ENCODE results near the gene TBC1D28. TPM values are rescaled to one million over a fixed set of nuclear protein-coding genes. Genes with fewer than 3 reads are reported as not detected.

Gene TBC1D28
- not detected in 2 replicates for total RNA-seq (ENCODE audit: low replicate concordance)

DNA sequence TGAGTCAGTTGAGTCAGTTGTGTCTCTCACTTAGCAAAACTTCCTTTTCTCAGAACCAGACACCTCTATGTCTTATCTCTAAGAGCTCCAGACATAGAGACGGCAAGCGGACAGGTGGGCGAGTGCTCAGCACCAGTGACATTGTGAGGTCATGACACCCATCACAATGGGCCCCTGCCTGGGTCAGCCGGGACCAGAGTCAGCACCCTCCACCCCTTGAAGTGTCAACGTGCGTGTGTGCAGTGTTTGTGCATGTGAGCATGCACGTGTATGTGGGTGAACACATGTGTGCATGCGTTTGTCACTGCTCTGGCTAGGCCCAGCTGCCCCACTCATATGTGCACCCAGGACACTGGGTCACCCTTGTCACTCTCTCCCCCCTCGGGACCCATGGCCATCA is at the start of gene TBC1D28:
Gene TBC1D28 (minus strand): TSS at position 101 of the 400 bp plus-strand sequence. CDS start 3,039 bp downstream, outside the sequence.

DNA sequence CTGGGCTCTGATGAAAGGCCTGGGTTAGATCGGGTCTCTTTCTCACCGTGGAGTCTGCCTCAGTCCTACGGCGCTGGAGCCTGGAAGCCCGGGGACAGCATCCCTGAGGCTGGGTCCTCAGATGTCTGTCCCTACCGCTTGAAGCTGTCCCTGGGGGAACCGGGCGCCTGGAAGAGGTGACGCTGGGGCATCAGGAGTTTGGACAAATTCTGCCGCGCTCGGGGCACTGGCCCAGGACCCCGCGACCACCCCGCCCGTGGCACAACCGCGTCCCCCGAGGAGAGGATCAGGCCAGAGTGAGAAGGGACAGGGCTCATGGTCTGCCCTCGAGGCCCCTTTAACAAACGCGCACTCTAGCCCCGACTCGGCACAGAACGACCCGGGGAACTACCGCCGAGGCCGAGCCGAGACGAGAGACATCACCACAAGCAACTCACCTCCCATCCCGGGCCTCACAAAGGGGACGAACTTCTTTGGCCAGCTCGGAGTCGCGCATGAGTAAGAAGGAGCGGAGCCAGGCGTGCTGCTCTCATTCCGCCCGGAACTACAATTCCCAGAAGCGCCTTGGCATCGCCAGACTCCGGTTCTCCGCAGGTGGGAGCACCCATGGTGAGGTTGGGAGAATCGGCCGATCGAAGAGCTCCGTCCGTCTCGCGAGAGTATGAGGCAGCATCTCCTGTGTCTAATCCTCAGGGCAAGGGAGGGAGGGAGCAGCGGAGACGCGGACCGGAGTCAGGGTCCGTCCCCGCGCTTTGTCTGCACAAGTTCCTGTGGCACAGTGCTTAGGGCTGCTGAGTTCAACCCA is 37.8 kb upstream of the TBC1D28 start, which contains the start of gene FOXO3B:
Gene FOXO3B (minus strand): TSS at position 548 of the 805 bp plus-strand sequence. CDS start 663 bp downstream, outside the sequence.

Other genes starting within 250 kb of the TBC1D28 start
- not detected in 2 replicates for gene LGALS9C, start 167.6 kb downstream of the TBC1D28 start, total RNA-seq (ENCODE audit: low replicate concordance)
- gene FOXO3B, start 37.9 kb upstream of the TBC1D28 start, total RNA-seq (ENCODE audit: low replicate concordance) = 2.7 and 3.8 TPM in 2 replicates
- gene FBXW10, start 99.7 kb upstream of the TBC1D28 start, total RNA-seq (ENCODE audit: low replicate concordance) = under 0.01 TPM in 1 of 2 replicates, not detected in the other
- gene TVP23B, start 136.8 kb upstream of the TBC1D28 start, total RNA-seq (ENCODE audit: low replicate concordance) = 70.6 and 122 TPM in 2 replicates
- gene PRPSAP2, start 213.7 kb upstream of the TBC1D28 start, total RNA-seq (ENCODE audit: low replicate concordance) = 28.7 and 60.1 TPM in 2 replicates